ENCODE data around the gene ZC3HAV1.
"Not testable (repeated sequence)": the region's sequence is repeated elsewhere in the genome, so short reads cannot be mapped to it uniquely, and the experiment has no call there.

The ZC3HAV1 gene

GRCh38 chr7:139047970-139048369 lies 61.5 kb downstream of the ZC3HAV1 start:
- DNase-seq: no peak

GRCh38 chr7:139046143-139046542 lies 63.4 kb downstream of the ZC3HAV1 start:
- peak; percentile 53 for DNase-seq

GRCh38 chr7:139044813-139045794 lies 64.4 kb downstream of the ZC3HAV1 start:
- DNase-seq: no peak

GRCh38 chr7:139043823-139044812 lies 65.4 kb downstream of the ZC3HAV1 start:
- DNase-seq: no peak

GRCh38 chr7:139041378-139042085 lies 68.0 kb downstream of the ZC3HAV1 start:
- DNase-seq: no peak

- no peak for DNase-seq
Observed at GRCh38 chr7:139038691-139039090, 70.8 kb downstream of the ZC3HAV1 start.

GRCh38 chr7:139036901-139037300 lies 72.6 kb downstream of the ZC3HAV1 start:
- DNase-seq: no peak

GRCh38 chr7:139035586-139036353 lies 73.8 kb downstream of the ZC3HAV1 start, which contains the start of gene ZC3HAV1L:
TSS of gene ZC3HAV1L (minus strand) at chr7:139036042. CDS start at chr7:139036017, 25 bp downstream.
- DNase-seq: peak; percentile 94

GRCh38 chr7:139034855-139035585 lies 74.5 kb downstream of the ZC3HAV1 start:
- DNase-seq: peak; percentile 67

- DNase-seq: no peak
Observed at GRCh38 chr7:139034336-139034735, 75.2 kb downstream of the ZC3HAV1 start.

- DNase-seq: no peak
Observed at GRCh38 chr7:139033346-139034114, 76.0 kb downstream of the ZC3HAV1 start.

GRCh38 chr7:139032473-139032872 lies 77.0 kb downstream of the ZC3HAV1 start:
- no peak for DNase-seq

GRCh38 chr7:139029353-139029752 lies 80.2 kb downstream of the ZC3HAV1 start:
- DNase-seq: no peak

GRCh38 chr7:139026551-139026950 lies 83.0 kb downstream of the ZC3HAV1 start:
- DNase-seq: no peak

GRCh38 chr7:139025861-139026260 lies 83.7 kb downstream of the ZC3HAV1 start:
- DNase-seq: not testable (repeated sequence)

GRCh38 chr7:139023076-139023475 lies 86.4 kb downstream of the ZC3HAV1 start:
- no peak for DNase-seq

- DNase-seq: no peak
Observed at GRCh38 chr7:139022286-139022685, 87.2 kb downstream of the ZC3HAV1 start.

- DNase-seq: no peak
Observed at GRCh38 chr7:139018910-139019309, 90.6 kb downstream of the ZC3HAV1 start.

GRCh38 chr7:139016931-139017511 lies 92.5 kb downstream of the ZC3HAV1 start:
- DNase-seq: peak; percentile 69

GRCh38 chr7:139011373-139011772 lies 98.1 kb downstream of the ZC3HAV1 start:
- DNase-seq: no peak
